Body of pancreas (tissue), 4 donors: ENCODE results near the gene CRHR2. TPM values are rescaled to one million over a fixed set of nuclear protein-coding genes. Genes with fewer than 3 reads are reported as not detected.
A peak's percentile ranks its signal among the peaks of the same experiment; 100 is the strongest.

Experiments used
- ATAC-seq: fragments of 150-250 bp; one replicate; pipeline ENCODE4 v1.9.1; 2016
- DNase-seq, 4 donors: peaks; one replicate each; pipeline ENCODE4 v3.0.0-alpha.2; 2019
- H3K27ac ChIP-seq, 4 donors: fragments of 200-600 bp; sonication (generic); 1 replicate in 3 of 4; 2 replicates in 1 of 4; pipeline versions ENCODE4 v1.5.1 to v1.6.1; 2016 to 2019; ENCODE audit warnings: mild to moderate bottlenecking in 1 of 4, mixed read lengths in 1 of 4, moderate library complexity in 1 of 4
- H3K27me3 ChIP-seq, 2 donors: fragments of 200-600 bp; sonication (generic); one replicate each; pipeline ENCODE4 v1.6.0; 2016; ENCODE audit warnings: mild to moderate bottlenecking in 1 of 2
- H3K36me3 ChIP-seq, 2 donors: fragments of 200-600 bp; sonication (generic); replicated peaks in 1 of 2; 2 replicates each; pipeline ENCODE4 v1.5.1; 2016; ENCODE audit warnings: low read depth in 2 of 2; ENCODE audit not compliant: insufficient read depth in 1 of 2
- H3K4me1 ChIP-seq: fragments of 200-600 bp; sonication (generic); one replicate; pipeline ENCODE4 v1.6.0; 2016
- H3K4me3 ChIP-seq, 2 donors: fragments of 200-600 bp; sonication (generic); 1 replicate in 1 of 2; 2 replicates in 1 of 2; pipeline ENCODE4 v1.5.1; 2016 to 2019
- H3K9me3 ChIP-seq, 3 donors: fragments of 200-600 bp; sonication (generic); 1 replicate in 2 of 3; 2 replicates in 1 of 3; pipeline ENCODE4 v1.5.1; 2016
- POLR2A ChIP-seq, 3 donors: fragments of 450-650 bp; IDR thresholded peaks; one replicate each; pipeline ENCODE4 v1.6.1; 2016; ENCODE audit warnings: antibody characterized with exemption in 3 of 3, mild to moderate bottlenecking in 2 of 3
- WGBS, 2 donors: methylation state at CpG; one replicate each; pipeline ENCODE4 v1.1.5; 2017; 5-methylcytosine and 5-hydroxymethylcytosine counted together
- intact Hi-C: fragments of 100-400 bp; cut with DNase I; formaldehyde crosslinking; loops from one replicate; pipeline ENCODE4 v1.15.1; 2023
- total RNA-seq, 2 donors: library from RNA; depleted of rRNA; stranded (reverse); fragments of >200 nt; gene quantifications; one replicate each; pipeline ENCODE4 v1.1.0, GENCODE V29; 2016
- TF ChIP-seq, protein P1 (sequence below), 7 experiments: fragments of 450-650 bp in 4 of 7; fragments of 200-600 bp in 3 of 7; sonication (generic) in 3 of 7; IDR thresholded peaks; one replicate each; pipeline ENCODE4 v1.5.1; 2016 to 2019; ENCODE audit warnings: antibody characterized with exemption in 7 of 7

Gene CRHR2
- total RNA-seq, 2 donors from 2014 or later = 0.33 to 4.7 TPM

DNA sequence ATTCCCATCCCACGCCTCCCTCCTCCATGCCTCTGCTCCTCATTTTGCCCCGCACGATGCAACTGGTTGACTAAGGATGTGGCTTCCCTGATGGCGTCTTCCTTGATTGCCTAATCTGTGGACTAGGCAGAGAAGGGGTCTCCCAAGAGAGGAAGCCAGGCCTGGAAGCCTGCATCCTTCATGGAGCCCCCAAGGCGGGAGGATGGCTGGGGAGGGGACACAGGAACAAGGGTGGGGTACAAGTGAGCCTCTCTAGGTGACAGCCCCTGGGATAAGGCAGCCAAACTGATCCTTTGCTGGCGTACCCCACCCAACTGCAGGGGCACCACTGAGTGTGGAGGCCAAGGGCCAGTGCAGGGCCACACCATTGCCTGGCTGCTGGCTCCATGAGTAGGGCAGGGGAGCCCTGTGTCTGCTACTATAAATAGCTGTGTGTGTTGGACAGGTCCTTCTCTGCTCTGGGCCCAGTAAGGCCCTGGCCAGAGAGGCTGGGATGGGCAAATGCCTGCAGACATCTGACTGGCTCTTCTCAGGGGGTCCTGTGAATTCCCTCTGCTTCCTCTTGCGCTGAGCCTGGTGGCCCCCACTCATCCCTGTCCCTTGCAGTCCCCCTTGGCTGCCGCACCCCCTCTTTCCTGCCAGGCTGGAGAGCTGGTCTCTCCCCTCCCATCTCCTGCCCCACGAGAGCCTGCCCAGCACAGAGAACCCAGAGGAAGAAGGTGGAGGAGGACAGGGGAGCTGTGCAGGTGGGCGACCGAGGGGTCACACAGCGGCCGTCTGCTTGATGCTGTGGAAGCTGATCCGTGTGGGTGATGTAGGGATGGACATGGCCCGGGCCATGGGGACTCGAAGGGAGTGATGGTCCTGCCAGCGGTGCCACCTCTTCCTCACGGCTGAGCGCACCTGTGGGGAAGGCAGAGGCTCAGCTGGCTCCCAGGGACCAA is 29.3 kb downstream of the CRHR2 start:
- H3K36me3 ChIP-seq = no peaks in the 10 kb centered on the region
- DNase-seq (peak in 3 of 4 donors; percentile 0 to 4 (median 3)), ATAC-seq (no peak)
- H3K4me3 ChIP-seq = no peak overlapping the region
- H3K9me3 ChIP-seq = no peaks in the 10 kb centered on the region
- H3K27ac ChIP-seq = no peak overlapping the region
- WGBS, 2 donors = 84 to 92% methylated on average over 17 to 19 of the region's 19 CpGs
- intact Hi-C loops = no loop called here
- H3K27me3 ChIP-seq = no peaks in the 10 kb centered on the region
- H3K4me1 ChIP-seq = no peaks in the 10 kb centered on the region
- no peak for TF ChIP-seq POLR2A (IDR thresholded peaks at IDR 0.05)
- TF ChIP-seq, protein P1, sequence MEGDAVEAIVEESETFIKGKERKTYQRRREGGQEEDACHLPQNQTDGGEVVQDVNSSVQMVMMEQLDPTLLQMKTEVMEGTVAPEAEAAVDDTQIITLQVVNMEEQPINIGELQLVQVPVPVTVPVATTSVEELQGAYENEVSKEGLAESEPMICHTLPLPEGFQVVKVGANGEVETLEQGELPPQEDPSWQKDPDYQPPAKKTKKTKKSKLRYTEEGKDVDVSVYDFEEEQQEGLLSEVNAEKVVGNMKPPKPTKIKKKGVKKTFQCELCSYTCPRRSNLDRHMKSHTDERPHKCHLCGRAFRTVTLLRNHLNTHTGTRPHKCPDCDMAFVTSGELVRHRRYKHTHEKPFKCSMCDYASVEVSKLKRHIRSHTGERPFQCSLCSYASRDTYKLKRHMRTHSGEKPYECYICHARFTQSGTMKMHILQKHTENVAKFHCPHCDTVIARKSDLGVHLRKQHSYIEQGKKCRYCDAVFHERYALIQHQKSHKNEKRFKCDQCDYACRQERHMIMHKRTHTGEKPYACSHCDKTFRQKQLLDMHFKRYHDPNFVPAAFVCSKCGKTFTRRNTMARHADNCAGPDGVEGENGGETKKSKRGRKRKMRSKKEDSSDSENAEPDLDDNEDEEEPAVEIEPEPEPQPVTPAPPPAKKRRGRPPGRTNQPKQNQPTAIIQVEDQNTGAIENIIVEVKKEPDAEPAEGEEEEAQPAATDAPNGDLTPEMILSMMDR (IDR thresholded peaks at IDR 0.05) = no peak

DNA sequence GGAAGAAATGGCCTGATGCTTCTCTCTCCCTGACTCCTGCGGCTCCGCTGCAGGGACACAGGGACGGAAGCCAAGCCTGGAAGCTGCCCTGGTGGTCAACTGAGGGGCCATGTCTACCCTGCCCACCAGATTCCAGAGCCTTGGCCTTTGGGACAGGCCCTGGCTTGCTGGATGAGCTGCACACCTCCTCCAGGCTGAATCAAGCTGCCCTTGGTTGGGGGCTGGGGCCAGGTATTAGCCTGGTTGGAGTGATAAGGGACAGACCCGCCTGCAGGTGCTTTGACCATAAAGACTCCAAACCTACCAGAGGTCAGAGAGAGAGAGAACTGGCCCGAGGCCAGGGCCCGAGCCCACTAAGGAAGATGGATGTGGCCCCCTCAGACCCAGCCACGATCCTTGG is 30.1 kb downstream of the CRHR2 start:
- H3K9me3 ChIP-seq = no peaks in the 10 kb centered on the region
- intact Hi-C loops = no loop called here
- no peaks in the 10 kb centered on the region for H3K36me3 ChIP-seq
- H3K4me1 ChIP-seq = no peaks in the 10 kb centered on the region
- WGBS, 2 donors = 77 to 79% methylated on average over 7 of the region's 7 CpGs
- H3K4me3 ChIP-seq = no peak overlapping the region
- H3K27me3 ChIP-seq = no peaks in the 10 kb centered on the region
- DNase-seq (peak in 2 of 4 donors; percentile 1 to 10), ATAC-seq (no peak)
- TF ChIP-seq, protein P1 (IDR thresholded peaks at IDR 0.05) = no peak
- TF ChIP-seq POLR2A (IDR thresholded peaks at IDR 0.05) = no peak
- no peak overlapping the region for H3K27ac ChIP-seq

DNA sequence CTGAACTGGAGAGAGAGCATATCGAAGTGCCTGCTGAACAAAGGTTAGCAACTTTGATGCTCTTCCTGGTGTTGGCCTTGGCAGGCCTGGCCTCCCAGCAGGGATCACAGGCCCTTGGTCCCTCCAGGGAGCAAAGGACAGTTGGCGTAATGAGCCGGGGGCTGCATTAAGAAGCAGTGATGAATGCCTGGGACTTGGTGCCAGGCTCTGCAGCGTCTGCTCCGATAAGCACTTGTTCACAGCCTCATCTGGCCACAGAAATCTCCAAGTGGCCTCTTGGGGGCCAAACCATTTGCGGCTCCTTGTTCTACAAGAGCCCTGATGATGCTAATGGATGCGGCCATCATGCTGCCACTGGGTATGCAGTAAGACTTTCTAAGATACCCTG is 31.8 kb downstream of the CRHR2 start:
- Histone ChIP-seq H3K36me3 (no peaks in the 10 kb centered on the region), H3K27me3 (no peaks in the 10 kb centered on the region), H3K27ac (no peak overlapping the region), H3K4me3 (no peak overlapping the region), H3K9me3 (no peaks in the 10 kb centered on the region), H3K4me1 (no peaks in the 10 kb centered on the region)
- no peak for ATAC-seq
- intact Hi-C loops = no loop called here
- peak in 1 of 4 donors; percentile 6 for DNase-seq
- 89% methylated on average over 5 to 7 of the region's 7 CpGs for WGBS, 2 donors
- TF ChIP-seq, protein P1 (IDR thresholded peaks at IDR 0.05) = no peak
- TF ChIP-seq POLR2A (IDR thresholded peaks at IDR 0.05) = no peak

DNA sequence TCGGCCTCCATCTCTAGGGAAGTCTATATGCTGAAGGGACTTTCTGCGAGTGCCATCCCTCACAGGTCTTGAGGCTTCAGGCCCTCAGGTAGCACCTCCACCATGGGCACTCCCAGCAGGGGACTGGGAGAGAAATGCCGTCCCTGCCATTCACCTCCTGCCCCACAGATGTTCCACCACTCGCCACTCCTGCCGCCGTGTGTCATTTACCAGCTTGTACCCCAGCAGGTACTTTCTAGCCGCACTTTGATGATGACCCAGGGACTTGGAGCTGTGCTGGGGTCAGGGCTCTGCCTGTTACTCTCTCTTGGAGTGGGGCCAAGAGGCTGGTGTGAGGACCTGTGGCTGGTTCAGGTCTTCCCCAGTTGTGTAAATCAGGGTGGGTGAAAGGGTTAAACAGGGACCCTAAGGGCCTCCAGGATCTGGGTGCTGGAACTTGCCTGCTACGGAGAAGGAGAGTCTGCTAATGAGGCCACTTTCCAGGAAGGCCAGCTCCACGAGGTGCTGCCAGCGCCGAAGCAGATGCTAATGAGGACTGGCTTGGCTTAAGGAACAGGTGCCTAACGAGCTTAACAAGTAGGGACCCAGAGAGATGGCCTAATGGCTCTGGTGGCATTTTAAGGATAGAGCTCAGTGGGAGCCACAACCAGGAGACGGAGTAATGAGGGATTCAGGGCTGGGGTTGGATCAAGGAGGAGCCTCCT is 32.4 kb downstream of the CRHR2 start:
- Histone ChIP-seq H3K9me3 (no peaks in the 10 kb centered on the region), H3K27me3 (no peaks in the 10 kb centered on the region), H3K27ac (no peak overlapping the region), H3K4me3 (no peak overlapping the region), H3K36me3 (no peaks in the 10 kb centered on the region), H3K4me1 (peaks cover 4% of the 10 kb centered on the region)
- ATAC-seq (no peak), DNase-seq (peak in 1 of 4 donors; percentile 10)
- intact Hi-C loops = no loop called here
- TF ChIP-seq POLR2A (IDR thresholded peaks at IDR 0.05) = no peak
- TF ChIP-seq, protein P1 (IDR thresholded peaks at IDR 0.05) = no peak
- WGBS, 2 donors = 89 to 92% methylated on average over 11 to 13 of the region's 13 CpGs
